ENCODE data around the gene RNF141.

RNF141 gene

DNA sequence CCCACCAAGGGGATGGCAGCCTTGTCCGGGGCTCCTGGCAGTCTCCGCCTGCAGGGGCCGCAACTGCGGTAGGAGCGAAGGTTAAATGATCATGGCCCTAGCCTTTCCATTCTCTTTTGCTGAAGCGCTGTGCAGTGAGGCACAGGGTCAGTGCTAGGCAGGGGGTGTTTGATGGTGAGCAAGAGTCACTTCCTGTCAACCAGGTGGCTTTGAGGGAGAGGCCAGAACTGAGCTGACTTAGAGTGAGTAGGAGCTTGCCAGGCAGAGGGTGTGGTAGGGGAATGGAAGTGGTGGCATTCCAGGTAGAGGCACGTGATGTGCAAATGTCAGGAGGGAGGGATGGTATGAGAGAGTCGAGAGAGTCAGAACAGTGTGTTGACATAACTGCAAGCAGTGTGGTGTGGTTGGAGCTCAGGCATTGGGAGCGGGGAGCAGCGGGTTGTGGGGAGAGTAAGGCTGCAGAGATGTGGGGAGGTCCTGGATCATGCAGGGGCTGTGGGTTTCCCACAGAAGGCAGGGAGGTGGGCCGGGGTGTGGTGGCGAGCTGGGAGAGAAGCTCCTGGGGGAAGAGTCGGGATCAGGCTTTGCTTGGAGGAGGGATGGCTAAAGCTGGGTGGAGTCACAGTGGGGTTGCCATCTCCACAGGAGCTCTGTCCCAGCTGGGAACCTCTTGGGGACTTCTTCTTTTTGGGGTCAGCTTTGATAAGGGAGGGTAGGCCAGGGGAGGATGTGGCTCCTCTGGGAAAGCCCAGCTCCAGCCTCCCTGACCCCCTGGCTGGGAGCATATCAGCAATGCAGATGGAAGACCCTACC is 52.7 kb downstream of the RNF141 start:
- no peaks in the 10 kb centered on the region; the same call in 1 of the 2 replicates for H4K20me1 ChIP-seq (ENCODE audit: insufficient read depth, low read length)
- no peaks in the 10 kb centered on the region for H3K27me3 ChIP-seq (ENCODE audit: insufficient read depth, low read length, poor library complexity)
- H3K79me2 ChIP-seq (ENCODE audit: insufficient read depth, low read length) = no peaks in the 10 kb centered on the region
- no peak overlapping the region for H3K9ac ChIP-seq (ENCODE audit: low read depth, low read length)
- no peaks in the 10 kb centered on the region for H3K4me1 ChIP-seq (ENCODE audit: insufficient read depth, low read length)
- no peak overlapping the region for H3K4me2 ChIP-seq (ENCODE audit: insufficient read depth, low read length)
- H3K27ac ChIP-seq (ENCODE audit: low read length) = no peak overlapping the region
- no peak overlapping the region for H2AFZ ChIP-seq (ENCODE audit: low read depth, low read length)
- no peak overlapping the region for H3K4me3 ChIP-seq (ENCODE audit: low read depth in 1 of 2, low read length in 2 of 2)
- peak; percentile 59; the same call in 2 of the 3 replicates for ATAC-seq (ENCODE audit: insufficient read depth, low read depth)
- TF ChIP-seq, protein P1, sequence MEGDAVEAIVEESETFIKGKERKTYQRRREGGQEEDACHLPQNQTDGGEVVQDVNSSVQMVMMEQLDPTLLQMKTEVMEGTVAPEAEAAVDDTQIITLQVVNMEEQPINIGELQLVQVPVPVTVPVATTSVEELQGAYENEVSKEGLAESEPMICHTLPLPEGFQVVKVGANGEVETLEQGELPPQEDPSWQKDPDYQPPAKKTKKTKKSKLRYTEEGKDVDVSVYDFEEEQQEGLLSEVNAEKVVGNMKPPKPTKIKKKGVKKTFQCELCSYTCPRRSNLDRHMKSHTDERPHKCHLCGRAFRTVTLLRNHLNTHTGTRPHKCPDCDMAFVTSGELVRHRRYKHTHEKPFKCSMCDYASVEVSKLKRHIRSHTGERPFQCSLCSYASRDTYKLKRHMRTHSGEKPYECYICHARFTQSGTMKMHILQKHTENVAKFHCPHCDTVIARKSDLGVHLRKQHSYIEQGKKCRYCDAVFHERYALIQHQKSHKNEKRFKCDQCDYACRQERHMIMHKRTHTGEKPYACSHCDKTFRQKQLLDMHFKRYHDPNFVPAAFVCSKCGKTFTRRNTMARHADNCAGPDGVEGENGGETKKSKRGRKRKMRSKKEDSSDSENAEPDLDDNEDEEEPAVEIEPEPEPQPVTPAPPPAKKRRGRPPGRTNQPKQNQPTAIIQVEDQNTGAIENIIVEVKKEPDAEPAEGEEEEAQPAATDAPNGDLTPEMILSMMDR (IDR thresholded peaks at IDR 0.05; ENCODE audit: borderline replicate concordance, extremely low read depth, low read length, poor library complexity, severe bottlenecking) = no peak
- TF ChIP-seq EZH2 (IDR thresholded peaks at IDR 0.05; ENCODE audit: borderline replicate concordance, low read depth, low read length, severe bottlenecking) = no peak
- H3K36me3 ChIP-seq (ENCODE audit: insufficient read depth, low read length) = peaks cover 34% of the 10 kb centered on the region
- DNase-seq = no peak
- no peaks in the 10 kb centered on the region for H3K9me3 ChIP-seq (ENCODE audit: insufficient read depth, low read length, severe bottlenecking)

DNA sequence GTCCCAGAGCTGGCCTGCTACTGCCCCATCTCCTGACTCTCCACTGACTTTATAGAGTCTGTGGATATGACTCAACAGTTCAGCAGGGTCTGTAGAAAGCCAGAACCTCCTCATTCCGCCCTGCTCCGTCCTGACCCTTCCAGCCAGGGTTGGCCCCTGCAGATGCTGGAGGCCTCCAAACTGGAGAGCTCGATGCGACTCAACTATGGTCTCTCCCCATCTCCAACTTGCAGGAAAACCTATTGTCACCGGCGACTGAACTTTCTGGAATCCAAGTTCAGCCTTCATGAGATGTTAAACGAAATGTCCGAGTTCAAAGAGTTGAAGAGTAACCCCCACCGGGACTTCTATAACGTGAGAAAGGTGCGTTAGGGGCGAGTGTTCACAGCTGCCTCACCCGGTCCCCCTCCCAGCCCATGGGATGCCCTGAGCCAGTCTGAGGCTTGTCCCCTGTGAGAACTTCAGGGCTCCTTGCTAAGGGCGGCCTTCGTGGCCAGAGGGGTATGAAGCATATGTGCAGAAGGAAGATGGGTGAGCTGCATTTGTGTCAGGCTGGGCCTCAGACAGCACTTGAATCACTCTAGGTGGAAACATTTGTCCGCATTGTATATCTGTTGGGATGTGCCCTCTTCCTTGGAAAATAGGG is 53.9 kb downstream of the RNF141 start:
- Histone ChIP-seq H3K9ac (ENCODE audit: low read depth, low read length) (no peak overlapping the region), H3K9me3 (ENCODE audit: insufficient read depth, low read length, severe bottlenecking) (no peaks in the 10 kb centered on the region), H3K4me2 (ENCODE audit: insufficient read depth, low read length) (no peak overlapping the region), H4K20me1 (ENCODE audit: insufficient read depth, low read length) (no peaks in the 10 kb centered on the region; the same call in 1 of the 2 replicates), H3K27me3 (ENCODE audit: insufficient read depth, low read length, poor library complexity) (no peaks in the 10 kb centered on the region), H3K36me3 (ENCODE audit: insufficient read depth, low read length) (peaks cover 26% of the 10 kb centered on the region), H3K4me3 (ENCODE audit: low read depth in 1 of 2, low read length in 2 of 2) (no peak overlapping the region), H3K4me1 (ENCODE audit: insufficient read depth, low read length) (no peaks in the 10 kb centered on the region), H3K27ac (ENCODE audit: low read length) (no peak overlapping the region), H3K79me2 (ENCODE audit: insufficient read depth, low read length) (no peaks in the 10 kb centered on the region), H2AFZ (ENCODE audit: low read depth, low read length) (no peak overlapping the region)
- DNase-seq (no peak), ATAC-seq (ENCODE audit: insufficient read depth, low read depth) (no peak)
- TF ChIP-seq EZH2 (IDR thresholded peaks at IDR 0.05; ENCODE audit: borderline replicate concordance, low read depth, low read length, severe bottlenecking) = no peak
- TF ChIP-seq, protein P1 (IDR thresholded peaks at IDR 0.05; ENCODE audit: borderline replicate concordance, extremely low read depth, low read length, poor library complexity, severe bottlenecking) = no peak

DNA sequence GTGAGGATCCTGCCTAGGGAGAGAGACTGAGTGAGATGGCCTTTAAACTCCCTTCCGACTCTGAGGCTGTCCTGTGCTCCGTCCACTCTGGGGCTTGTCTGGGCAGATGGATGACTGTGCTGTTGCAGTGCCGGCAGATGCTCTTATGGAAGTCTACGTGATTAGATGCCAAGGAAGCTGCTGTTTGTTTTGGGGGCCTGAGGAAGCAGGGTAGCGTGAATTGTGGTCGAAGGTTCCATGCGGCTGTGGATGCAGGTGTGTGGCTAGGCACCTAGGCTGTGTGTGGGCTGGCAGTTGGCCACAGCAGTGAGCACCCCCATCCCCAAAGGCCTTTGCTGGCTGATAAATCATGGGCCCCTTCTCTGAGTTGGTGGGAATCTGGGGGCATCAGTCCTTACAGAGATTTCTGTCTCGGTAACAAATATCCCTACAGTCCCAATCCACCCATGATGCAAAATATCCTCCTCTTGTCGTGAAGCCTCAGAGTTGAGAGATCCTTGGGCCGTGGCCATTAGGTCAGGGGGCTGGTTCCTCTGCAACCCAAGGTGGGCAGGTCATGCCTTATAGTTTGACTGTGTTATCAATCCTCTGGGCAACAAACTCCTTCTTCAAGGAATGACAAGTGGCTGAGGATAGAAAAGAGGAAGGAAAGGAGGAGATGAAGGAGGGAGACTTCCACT is 54.7 kb downstream of the RNF141 start:
- Histone ChIP-seq H3K4me2 (ENCODE audit: insufficient read depth, low read length) (no peak overlapping the region), H2AFZ (ENCODE audit: low read depth, low read length) (no peak overlapping the region), H4K20me1 (ENCODE audit: insufficient read depth, low read length) (peaks cover 3% of the 10 kb centered on the region; the same call in 1 of the 2 replicates), H3K9ac (ENCODE audit: low read depth, low read length) (no peak overlapping the region), H3K4me1 (ENCODE audit: insufficient read depth, low read length) (no peaks in the 10 kb centered on the region), H3K4me3 (ENCODE audit: low read depth in 1 of 2, low read length in 2 of 2) (no peak overlapping the region), H3K36me3 (ENCODE audit: insufficient read depth, low read length) (peaks cover 32% of the 10 kb centered on the region), H3K9me3 (ENCODE audit: insufficient read depth, low read length, severe bottlenecking) (no peaks in the 10 kb centered on the region), H3K27ac (ENCODE audit: low read length) (no peak overlapping the region), H3K79me2 (ENCODE audit: insufficient read depth, low read length) (no peaks in the 10 kb centered on the region), H3K27me3 (ENCODE audit: insufficient read depth, low read length, poor library complexity) (no peaks in the 10 kb centered on the region)
- ATAC-seq (ENCODE audit: insufficient read depth, low read depth) = no peak
- TF ChIP-seq EZH2 (IDR thresholded peaks at IDR 0.05; ENCODE audit: borderline replicate concordance, low read depth, low read length, severe bottlenecking) = no peak
- TF ChIP-seq, protein P1 (IDR thresholded peaks at IDR 0.05; ENCODE audit: borderline replicate concordance, extremely low read depth, low read length, poor library complexity, severe bottlenecking) = no peak
- no peak for DNase-seq
